GM23248 (cell line): ENCODE measurements around the gene ADAMTS6. TPM values are rescaled to one million over a fixed set of nuclear protein-coding genes. Genes with fewer than 3 reads are reported as not detected.

Experiments used
- DNase-seq: peaks from one replicate; pipeline ENCODE4 v3.0.0-alpha.2; 2015
- H2AFZ ChIP-seq: fragments of 200-600 bp; sonication (generic); 2 replicates; pipeline ENCODE4 v1.6.1; 2016; ENCODE audit warnings: antibody characterized with exemption
- H3F3A ChIP-seq: fragments of 200-600 bp; sonication (generic); 2 replicates; pipeline ENCODE4 v1.6.1; 2016; ENCODE audit warnings: mild to moderate bottlenecking, antibody characterized with exemption, mixed run types; ENCODE audit not compliant: insufficient read depth
- H3K27ac ChIP-seq: fragments of 200-600 bp; sonication (generic); 2 replicates; pipeline ENCODE4 v1.5.1; 2016; ENCODE audit warnings: mild to moderate bottlenecking
- H3K27me3 ChIP-seq: fragments of 200-600 bp; sonication (generic); replicated peaks from 2 replicates; pipeline ENCODE4 v1.6.1; 2016; ENCODE audit warnings: mild to moderate bottlenecking; ENCODE audit not compliant: insufficient read depth
- H3K36me3 ChIP-seq: fragments of 200-600 bp; sonication (generic); 2 replicates; pipeline ENCODE4 v1.6.1; 2016; ENCODE audit warnings: low read depth, mild to moderate bottlenecking
- H3K4me1 ChIP-seq: fragments of 200-600 bp; sonication (generic); 2 replicates; pipeline ENCODE4 v1.6.1; 2016; ENCODE audit warnings: mild to moderate bottlenecking; ENCODE audit not compliant: insufficient read depth
- H3K4me2 ChIP-seq: fragments of 200-600 bp; sonication (generic); one replicate; pipeline ENCODE4 v1.6.1; 2016; ENCODE audit warnings: mild to moderate bottlenecking; ENCODE audit not compliant: unreplicated experiment
- H3K4me3 ChIP-seq: fragments of 200-600 bp; sonication (generic); 2 replicates; pipeline ENCODE4 v1.5.1; 2016; ENCODE audit warnings: mild to moderate bottlenecking
- H3K79me2 ChIP-seq: fragments of 200-600 bp; sonication (generic); 2 replicates; pipeline ENCODE4 v1.6.1; 2016; ENCODE audit warnings: mild to moderate bottlenecking; ENCODE audit not compliant: insufficient read depth
- H3K9ac ChIP-seq: fragments of 200-600 bp; sonication (generic); 2 replicates; pipeline ENCODE4 v1.6.1; 2016; ENCODE audit warnings: mild to moderate bottlenecking
- H3K9me2 ChIP-seq: fragments of 200-600 bp; sonication (generic); 2 replicates; pipeline ENCODE4 v1.6.1; 2016; ENCODE audit warnings: mixed run types, mild to moderate bottlenecking, moderate library complexity; ENCODE audit not compliant: insufficient read depth
- H3K9me3 ChIP-seq: fragments of 200-600 bp; sonication (generic); one replicate; pipeline ENCODE4 v1.6.1; 2017; ENCODE audit warnings: low read depth
- H4K20me1 ChIP-seq: fragments of 200-600 bp; sonication (generic); 2 replicates; pipeline ENCODE4 v1.6.0; 2016; ENCODE audit not compliant: insufficient read depth
- EZH2 ChIP-seq: fragments of 200-600 bp; sonication (generic); IDR thresholded peaks from 2 replicates; pipeline ENCODE4 v1.6.1; 2018; ENCODE audit warnings: antibody characterized with exemption, mild to moderate bottlenecking; ENCODE audit not compliant: insufficient read depth, poor library complexity, severe bottlenecking
- EZH2phosphoT487 ChIP-seq: fragments of 200-600 bp; sonication (generic); IDR thresholded peaks from 2 replicates; pipeline ENCODE4 v1.6.1; 2018; ENCODE audit warnings: antibody characterized with exemption, moderate library complexity, mild to moderate bottlenecking, low read depth; ENCODE audit not compliant: insufficient read depth
- WGBS, 2 experiments: methylation state at CpG; one replicate each; pipeline ENCODE4 v1.1.6; 2015 to 2017; ENCODE audit warnings: low lambda C conversion rate in 2 of 2, low coverage in 1 of 2; ENCODE audit errors: missing lambda C conversion rate in 2 of 2; 5-methylcytosine and 5-hydroxymethylcytosine counted together
- in situ Hi-C: fragments of 300-500 bp; cut with MboI; formaldehyde crosslinking; loops from 2 replicates; pipeline ENCODE4 v1.15.0; 2020
- polyA plus RNA-seq: library from polyadenylated mRNA; unstranded; fragments of >200 nt; fragmentation: Nextera tagmentation; extraction: Ambion mirVana; gene quantifications from 2 replicates; pipeline ENCODE4 v1.2.1, GENCODE V29; 2016
- total RNA-seq: library from RNA; depleted of rRNA; stranded (reverse); fragments of >200 nt; shearing (Covaris generic); gene quantifications from 2 replicates; pipeline ENCODE4 v1.2.3, GENCODE V29; 2014

ADAMTS6 gene
- total and polyA plus RNA-seq, 2 experiments from 2014 or later = 10.1 to 76.0 TPM

GRCh38 chr5:65359981-65360380 lies 121.7 kb downstream of the ADAMTS6 start:
- Histone ChIP-seq H3K9ac (no peak overlapping the region), H3K4me3 (no peak overlapping the region), H3K9me2 (no peaks in the 10 kb centered on the region), H4K20me1 (no peaks in the 10 kb centered on the region), H3K4me1 (no peaks in the 10 kb centered on the region), H2AFZ (no peak overlapping the region), H3K27me3 (no peaks in the 10 kb centered on the region), H3K27ac (no peak overlapping the region), H3K9me3 (no peaks in the 10 kb centered on the region), H3K79me2 (peaks cover 100% of the 10 kb centered on the region), H3K36me3 (peaks cover 3% of the 10 kb centered on the region), H3K4me2 (no peak overlapping the region), H3F3A (peaks cover 5% of the 10 kb centered on the region; the same call in 1 of the 2 replicates)
- 60 to 65% methylated on average over 5 of the region's 5 CpGs for WGBS, 2 experiments
- TF ChIP-seq EZH2phosphoT487 = no peak
- DNase-seq = peak; percentile 4
- in situ Hi-C loops = no loop called here

- no peaks in the 10 kb centered on the region for H3K9me3 ChIP-seq
- H3K36me3 ChIP-seq = no peaks in the 10 kb centered on the region; the same call in 1 of the 2 replicates
- H4K20me1 ChIP-seq = no peaks in the 10 kb centered on the region
- TF ChIP-seq EZH2phosphoT487 (no peak), EZH2 (no peak)
- 67 to 68% methylated on average over 3 of the region's 3 CpGs for WGBS, 2 experiments
- no peak overlapping the region for H3K4me2 ChIP-seq
- no peak overlapping the region for H3K9ac ChIP-seq
- in situ Hi-C loops = no loop called here
- peaks cover 100% of the 10 kb centered on the region for H3K79me2 ChIP-seq
- DNase-seq = no peak
- H3K27ac ChIP-seq = no peak overlapping the region
- no peak overlapping the region for H3K4me3 ChIP-seq
- H3K27me3 ChIP-seq = no peaks in the 10 kb centered on the region
- H3K4me1 ChIP-seq = no peaks in the 10 kb centered on the region
- H3F3A ChIP-seq = peaks cover 8% of the 10 kb centered on the region; the same call in 1 of the 2 replicates
- no peak overlapping the region for H2AFZ ChIP-seq
- H3K9me2 ChIP-seq = no peaks in the 10 kb centered on the region
These were observed 122.2 kb downstream of the ADAMTS6 start for GRCh38 chr5:65359569-65359968.

- H3K9ac ChIP-seq = no peak overlapping the region
- H3K4me2 ChIP-seq = no peak overlapping the region
- no peaks in the 10 kb centered on the region for H3K9me2 ChIP-seq
- peaks cover 5% of the 10 kb centered on the region for H3K4me1 ChIP-seq
- no peak overlapping the region for H2AFZ ChIP-seq
- peaks cover 96% of the 10 kb centered on the region for H3K79me2 ChIP-seq
- in situ Hi-C loops = no loop called here
- no peak for DNase-seq
- H3K27ac ChIP-seq = no peak overlapping the region
- no peaks in the 10 kb centered on the region for H3K9me3 ChIP-seq
- H3K36me3 ChIP-seq = peaks cover 7% of the 10 kb centered on the region
- WGBS, 2 experiments = 100% methylated on average over 1 of the region's 1 CpG
- no peaks in the 10 kb centered on the region for H4K20me1 ChIP-seq
- peaks cover 12% of the 10 kb centered on the region; the same call in 1 of the 2 replicates for H3F3A ChIP-seq
- no peaks in the 10 kb centered on the region for H3K27me3 ChIP-seq
- TF ChIP-seq EZH2 (no peak), EZH2phosphoT487 (no peak)
- H3K4me3 ChIP-seq = no peak overlapping the region
These were observed 125.4 kb downstream of the ADAMTS6 start for GRCh38 chr5:65356274-65356673.

GRCh38 chr5:65355301-65355700 lies 126.4 kb downstream of the ADAMTS6 start:
- H3K9ac ChIP-seq = no peak overlapping the region
- H3K36me3 ChIP-seq = peaks cover 12% of the 10 kb centered on the region
- H3K9me2 ChIP-seq = no peaks in the 10 kb centered on the region
- whole genome bisulfite sequencing, 2 experiments = 95 to 100% methylated on average over 1 of the region's 1 CpG
- in situ Hi-C loops = no loop called here
- DNase-seq = no peak
- no peak overlapping the region for H3K4me3 ChIP-seq
- H3K4me1 ChIP-seq = peaks cover 9% of the 10 kb centered on the region
- peaks cover 95% of the 10 kb centered on the region for H3K79me2 ChIP-seq
- H3K27ac ChIP-seq = no peak overlapping the region
- no peaks in the 10 kb centered on the region for H3K9me3 ChIP-seq
- TF ChIP-seq EZH2phosphoT487 (no peak), EZH2 (no peak)
- no peak overlapping the region for H3K4me2 ChIP-seq
- H2AFZ ChIP-seq = no peak overlapping the region
- no peaks in the 10 kb centered on the region for H3K27me3 ChIP-seq
- peaks cover 12% of the 10 kb centered on the region; the same call in 1 of the 2 replicates for H3F3A ChIP-seq
- no peaks in the 10 kb centered on the region for H4K20me1 ChIP-seq

DNA sequence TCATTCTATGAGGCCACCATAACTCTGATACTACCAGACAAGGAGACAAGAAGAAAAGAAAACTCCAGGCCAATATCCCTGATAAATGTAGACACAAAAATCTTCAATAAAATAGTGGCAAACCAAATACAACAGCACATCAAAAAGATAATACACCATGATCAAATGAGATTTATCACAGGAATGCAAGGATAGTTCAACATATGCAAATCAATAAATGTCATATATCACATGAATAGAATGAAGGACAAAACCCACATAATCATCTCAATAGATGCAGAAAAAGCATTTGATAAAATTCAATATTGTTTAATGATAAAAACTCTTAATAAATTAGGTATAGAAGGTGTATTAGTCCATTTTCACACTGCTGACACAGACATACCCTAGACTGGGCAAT lies 139.9 kb downstream of the ADAMTS6 start:
- peak; percentile 17 for DNase-seq
- H3K9ac ChIP-seq = no peak overlapping the region
- H2AFZ ChIP-seq = no peak overlapping the region
- TF ChIP-seq EZH2phosphoT487 = no peak
- in situ Hi-C loops = no loop called here
- no peaks in the 10 kb centered on the region for H4K20me1 ChIP-seq
- peaks cover 39% of the 10 kb centered on the region for H3F3A ChIP-seq
- peaks cover 100% of the 10 kb centered on the region for H3K79me2 ChIP-seq
- no peaks in the 10 kb centered on the region for H3K27me3 ChIP-seq
- H3K9me3 ChIP-seq = peaks cover 8% of the 10 kb centered on the region
- no peak overlapping the region for H3K4me2 ChIP-seq
- H3K4me3 ChIP-seq = no peak overlapping the region
- no peak overlapping the region for H3K27ac ChIP-seq
- H3K36me3 ChIP-seq = peaks cover 29% of the 10 kb centered on the region; the same call in 1 of the 2 replicates
- H3K9me2 ChIP-seq = no peaks in the 10 kb centered on the region
- H3K4me1 ChIP-seq = no peaks in the 10 kb centered on the region
